22Rv1 (cell line): ENCODE data around the gene IL23R.

Experiments
- ZFX ChIP-seq: fragments of 450-650 bp; IDR thresholded peaks from 2 replicates; pipeline ENCODE4 v1.6.1; 2017; ENCODE audit warnings: antibody characterized with exemption, borderline replicate concordance
- TF ChIP-seq, protein P1 (sequence below): fragments of 450-650 bp; IDR thresholded peaks from 2 replicates; pipeline ENCODE4 v1.5.1; 2017; ENCODE audit warnings: mild to moderate bottlenecking

DNA sequence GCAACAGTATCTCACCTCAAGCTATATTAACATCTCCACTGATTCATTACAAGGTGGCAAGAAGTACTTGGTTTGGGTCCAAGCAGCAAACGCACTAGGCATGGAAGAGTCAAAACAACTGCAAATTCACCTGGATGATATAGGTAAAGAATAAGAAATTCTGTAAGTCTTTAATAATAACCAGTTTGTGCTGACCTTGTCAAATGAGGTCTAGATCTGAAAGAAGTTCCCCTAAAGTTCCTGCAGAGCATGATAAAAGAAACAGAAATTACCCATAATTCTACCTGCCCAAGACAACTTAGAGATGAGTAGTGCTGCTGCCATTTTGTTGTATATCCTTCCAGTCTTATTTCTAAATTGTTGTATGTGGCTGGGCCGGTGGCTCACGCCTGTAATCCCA, 34.5 kb downstream of the IL23R start:
- TF ChIP-seq, protein P1, sequence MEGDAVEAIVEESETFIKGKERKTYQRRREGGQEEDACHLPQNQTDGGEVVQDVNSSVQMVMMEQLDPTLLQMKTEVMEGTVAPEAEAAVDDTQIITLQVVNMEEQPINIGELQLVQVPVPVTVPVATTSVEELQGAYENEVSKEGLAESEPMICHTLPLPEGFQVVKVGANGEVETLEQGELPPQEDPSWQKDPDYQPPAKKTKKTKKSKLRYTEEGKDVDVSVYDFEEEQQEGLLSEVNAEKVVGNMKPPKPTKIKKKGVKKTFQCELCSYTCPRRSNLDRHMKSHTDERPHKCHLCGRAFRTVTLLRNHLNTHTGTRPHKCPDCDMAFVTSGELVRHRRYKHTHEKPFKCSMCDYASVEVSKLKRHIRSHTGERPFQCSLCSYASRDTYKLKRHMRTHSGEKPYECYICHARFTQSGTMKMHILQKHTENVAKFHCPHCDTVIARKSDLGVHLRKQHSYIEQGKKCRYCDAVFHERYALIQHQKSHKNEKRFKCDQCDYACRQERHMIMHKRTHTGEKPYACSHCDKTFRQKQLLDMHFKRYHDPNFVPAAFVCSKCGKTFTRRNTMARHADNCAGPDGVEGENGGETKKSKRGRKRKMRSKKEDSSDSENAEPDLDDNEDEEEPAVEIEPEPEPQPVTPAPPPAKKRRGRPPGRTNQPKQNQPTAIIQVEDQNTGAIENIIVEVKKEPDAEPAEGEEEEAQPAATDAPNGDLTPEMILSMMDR, result no peak
- TF ChIP-seq ZFX, result no peak
